ENCODE measurements around the gene FAM50A.
A peak's percentile ranks its signal among the peaks of the same experiment; 100 is the strongest.

FAM50A gene

GRCh38 chrX:154440623-154441357 lies 3.2 kb upstream of the FAM50A start:
- no peak for DNase-seq

- DNase-seq: no peak
Measured at GRCh38 chrX:154441564-154441963, 2.4 kb upstream of the FAM50A start.

- no peak for DNase-seq
Measured at GRCh38 chrX:154441984-154442707, 1.8 kb upstream of the FAM50A start.

GRCh38 chrX:154443479-154443910 lies 446 bp upstream of the FAM50A start:
- DNase-seq: peak; percentile 49

GRCh38 chrX:154444755-154445246 lies 860 bp downstream of the FAM50A start:
- no peak for DNase-seq

- no peak for DNase-seq
Measured at GRCh38 chrX:154445776-154446175, 1.8 kb downstream of the FAM50A start.

GRCh38 chrX:154446430-154446829 lies 2.5 kb downstream of the FAM50A start:
- no peak for DNase-seq

GRCh38 chrX:154448484-154448883 lies 4.5 kb downstream of the FAM50A start:
- no peak for DNase-seq

GRCh38 chrX:154449618-154450017 lies 5.7 kb downstream of the FAM50A start:
- DNase-seq: no peak

GRCh38 chrX:154450312-154450711 lies 6.4 kb downstream of the FAM50A start:
- DNase-seq: no peak

- DNase-seq: no peak
Measured at GRCh38 chrX:154452823-154453222, 8.9 kb downstream of the FAM50A start.

- peak; percentile 63 for DNase-seq
Measured at GRCh38 chrX:154457491-154458115, 13.7 kb downstream of the FAM50A start.

- peak; percentile 54 for DNase-seq
Measured at GRCh38 chrX:154458116-154458953, 14.4 kb downstream of the FAM50A start, which contains the start of gene PLXNA3. PLXNA3 (plus strand) TSS chrX:154458281; CDS start chrX:154460184, 1,903 bp downstream.

GRCh38 chrX:154458954-154459778 lies 15.2 kb downstream of the FAM50A start:
- DNase-seq: peak; percentile 59

GRCh38 chrX:154459832-154460231 lies 15.9 kb downstream of the FAM50A start:
- DNase-seq: peak; percentile 79

GRCh38 chrX:154460326-154460725 lies 16.4 kb downstream of the FAM50A start:
- DNase-seq: peak; percentile 55

- no peak for DNase-seq
Measured at GRCh38 chrX:154462396-154462795, 18.5 kb downstream of the FAM50A start.

- DNase-seq: no peak
Measured at GRCh38 chrX:154463611-154464220, 19.8 kb downstream of the FAM50A start.

GRCh38 chrX:154464806-154465365 lies 20.9 kb downstream of the FAM50A start:
- DNase-seq: no peak

GRCh38 chrX:154465601-154466000 lies 21.7 kb downstream of the FAM50A start:
- no peak for DNase-seq

GRCh38 chrX:154466036-154466435 lies 22.1 kb downstream of the FAM50A start:
- DNase-seq: no peak
